Spleen (tissue), 11 donors: Measurements from ENCODE around the gene ZNF784. TPM values are rescaled to one million over a fixed set of nuclear protein-coding genes. Genes with fewer than 3 reads are reported as not detected.

Source experiments
- DNase-seq: peaks from one replicate; pipeline ENCODE4 v3.0.0-alpha.2; 2020
- H3K27ac ChIP-seq, 8 donors: fragments of 200-600 bp; sonication (generic) in 7 of 8; 1 replicate in 4 of 8; 2 replicates in 4 of 8; pipeline versions ENCODE4 v1.5.0 to v1.8.0; 2016 to 2021; ENCODE audit warnings: inconsistent platforms in 4 of 8, mild to moderate bottlenecking in 4 of 8, moderate library complexity in 1 of 8
- H3K27me3 ChIP-seq, 7 donors: fragments of 200-600 bp; sonication (generic) in 6 of 7; replicated peaks in 1 of 7; 1 replicate in 4 of 7; 2 replicates in 3 of 7; pipeline versions ENCODE4 v1.5.0 to v1.8.0; 2016 to 2021; ENCODE audit warnings: inconsistent platforms in 3 of 7, mild to moderate bottlenecking in 1 of 7
- H3K36me3 ChIP-seq, 6 donors: fragments of 200-600 bp; sonication (generic) in 5 of 6; 1 replicate in 4 of 6; 2 replicates in 2 of 6; pipeline versions ENCODE4 v1.5.0 to v1.8.0; 2016 to 2021; ENCODE audit warnings: inconsistent platforms in 2 of 6
- H3K4me1 ChIP-seq, 6 donors: fragments of 200-600 bp; sonication (generic) in 5 of 6; 1 replicate in 3 of 6; 2 replicates in 3 of 6; pipeline versions ENCODE4 v1.5.0 to v1.8.0; 2016 to 2021; ENCODE audit warnings: inconsistent platforms in 3 of 6
- H3K4me3 ChIP-seq, 8 donors: fragments of 200-600 bp; sonication (generic) in 7 of 8; 1 replicate in 4 of 8; 2 replicates in 4 of 8; pipeline versions ENCODE4 v1.5.0 to v1.8.0; 2016 to 2021; ENCODE audit warnings: inconsistent platforms in 4 of 8, mild to moderate bottlenecking in 4 of 8, moderate library complexity in 2 of 8
- H3K9me3 ChIP-seq, 8 donors: fragments of 200-600 bp; sonication (generic) in 7 of 8; 1 replicate in 4 of 8; 2 replicates in 4 of 8; pipeline versions ENCODE4 v1.5.0 to v1.8.0; 2016 to 2021; ENCODE audit warnings: inconsistent platforms in 4 of 8
- CTCF ChIP-seq, 11 experiments: fragments of 200-600 bp in 7 of 11; fragments of 450-650 bp in 4 of 11; sonication (generic) in 4 of 11; IDR thresholded peaks in 8 of 11; conservative IDR thresholded peaks in 3 of 11; 1 replicate in 7 of 11; 2 replicates in 4 of 11; pipeline versions ENCODE4 v1.4.0 to v1.8.0; 2016 to 2021; ENCODE audit warnings: antibody characterized with exemption in 11 of 11, inconsistent platforms in 4 of 11, mild to moderate bottlenecking in 1 of 11
- POLR2A ChIP-seq, 3 donors: fragments of 450-650 bp; IDR thresholded peaks; one replicate each; pipeline ENCODE4 v1.5.1; 2017; ENCODE audit warnings: antibody characterized with exemption in 3 of 3, mild to moderate bottlenecking in 1 of 3
- POLR2AphosphoS5 ChIP-seq, 3 donors: sonication (generic); formaldehyde crosslinking; IDR thresholded peaks; one replicate each; pipeline ENCODE4 v1.5.1; 2017; ENCODE audit warnings: antibody characterized with exemption in 3 of 3
- WGBS, 5 donors: extraction: QIAGEN DNeasy Blood & Tissue Kit in 3 of 5; methylation state at CpG; one replicate each; pipeline versions ENCODE4 v1.1.5 to v1.1.7; 2013 to 2018; 5-methylcytosine and 5-hydroxymethylcytosine counted together
- intact Hi-C: fragments of 100-400 bp; cut with DNase I; formaldehyde crosslinking; loops from one replicate; pipeline ENCODE4 v1.15.0; 2023; ENCODE audit warnings: low total_unique reads
- polyA plus RNA-seq, 3 donors: library from polyadenylated mRNA; stranded (reverse); fragments of 200-250 nt; gene quantifications; one replicate each; pipeline ENCODE4 v1.2.1, GENCODE V29; 2013
- total RNA-seq, 7 donors: library from RNA; depleted of rRNA in 3 of 7; stranded (reverse); fragments of >200 nt in 3 of 7; fragmentation: NEBNext Ultra II Directional in 4 of 7; extraction: Animal tissue kit (Norgen Biotek cat#: 25700) in 4 of 7; gene quantifications; one replicate each; pipeline versions ENCODE4 v1.1.0 to v1.2.1, GENCODE V29; 2016 to 2021
- donor health status: healthy with polysubstance abuse.
- donor health status: DM: no; HTN: no; CAD: no; lungs with moderate emphysema.
- donor health status: DM: no; HTN: no; CAD: no.
- donor health status: Bipolar disorder and iron deficiency.
- donor health status: healthy.
- donor health status: DM: no; HTN: no; CAD: no.
- donor health status: DM: yes; HTN: yes; CAD: no.

ZNF784 gene
- total and polyA plus RNA-seq, 10 donors = 3.3 to 10.0 (median 6.7) TPM

- Histone ChIP-seq H3K36me3 (peaks cover 0 to 48% (median 25%) of the 10 kb centered on the region in 6 donors), H3K9me3 (no peaks in the 10 kb centered on the region), H3K4me1 (peaks cover 37 to 77% (median 62%) of the 10 kb centered on the region in 6 donors), H3K27ac (peak overlapping the region in 4 of 8 donors; percentile 2 to 100 (median 68)), H3K4me3 (peak overlapping the region; percentile 75 to 100 (median 88)), H3K27me3 (no peaks in the 10 kb centered on the region)
- intact Hi-C loops = no loop called here
- DNase-seq = no peak
- WGBS, 5 donors = 47 to 61% (median 50%) methylated on average over 7 of the region's 7 CpGs
- TF ChIP-seq POLR2AphosphoS5 (IDR thresholded peaks at IDR 0.05) (no peak), POLR2A (IDR thresholded peaks at IDR 0.05) (no peak), CTCF (IDR thresholded peaks at IDR 0.05 in 8 of 11, conservative IDR thresholded peaks at IDR 0.05 in 3 of 11) (no peak)
These were observed 32.2 kb upstream of the ZNF784 start for GRCh38 chr19:55656552-55656951.

GRCh38 chr19:55655648-55656040 is 31.3 kb upstream of the ZNF784 start:
- Histone ChIP-seq H3K27ac (peak overlapping the region; percentile 95 to 100 (median 99)), H3K4me1 (peaks cover 37 to 76% (median 61%) of the 10 kb centered on the region in 6 donors), H3K4me3 (peak overlapping the region; percentile 75 to 100 (median 88)), H3K9me3 (no peaks in the 10 kb centered on the region), H3K36me3 (peaks cover 0 to 48% (median 18%) of the 10 kb centered on the region in 6 donors), H3K27me3 (no peaks in the 10 kb centered on the region)
- DNase-seq = no peak
- 0 to 1% (median 0%) methylated on average over 19 of the region's 19 CpGs for WGBS, 5 donors
- intact Hi-C loops = no loop called here
- TF ChIP-seq POLR2A (IDR thresholded peaks at IDR 0.05) (no peak), POLR2AphosphoS5 (IDR thresholded peaks at IDR 0.05) (no peak), CTCF (IDR thresholded peaks at IDR 0.05 in 8 of 11, conservative IDR thresholded peaks at IDR 0.05 in 3 of 11) (no peak)

GRCh38 chr19:55654868-55655647 is 30.7 kb upstream of the ZNF784 start, which contains the start of gene U2AF2:
U2AF2 (plus strand) TSS chr19:55655035; CDS start chr19:55655105, 70 bp downstream.
- 0 to 1% (median 0%) methylated on average over 40 to 95 of the region's 95 CpGs for WGBS, 5 donors
- TF ChIP-seq POLR2A (IDR thresholded peaks at IDR 0.05) (peak in 1 of 3 donors; percentile 48), CTCF (IDR thresholded peaks at IDR 0.05 in 8 of 11, conservative IDR thresholded peaks at IDR 0.05 in 3 of 11) (peak in 1 of 11 experiments; percentile 6), POLR2AphosphoS5 (IDR thresholded peaks at IDR 0.05) (peak; percentile 87 to 91 (median 87))
- H3K4me3 ChIP-seq = peak within 1 kb of the TSS; percentile 75 to 100 (median 88)
- DNase-seq = peak; percentile 99
- H3K4me1 ChIP-seq = peaks cover 37 to 76% (median 58%) of the 10 kb centered on the region in 6 donors
- H3K36me3 ChIP-seq = peaks cover 0 to 48% (median 13%) of the 10 kb centered on the region in 6 donors
- H3K27ac ChIP-seq = peak within 1 kb of the TSS; percentile 95 to 100 (median 99)
- no peaks in the 10 kb centered on the region for H3K27me3 ChIP-seq
- intact Hi-C loops = no loop called here
- no peaks in the 10 kb centered on the region for H3K9me3 ChIP-seq

- intact Hi-C loops = no loop called here
- Histone ChIP-seq H3K36me3 (peaks cover 0 to 42% (median 6%) of the 10 kb centered on the region in 6 donors), H3K4me1 (peaks cover 40 to 76% (median 58%) of the 10 kb centered on the region in 6 donors), H3K9me3 (no peaks in the 10 kb centered on the region), H3K27ac (peak overlapping the region; percentile 95 to 100 (median 99)), H3K4me3 (peak overlapping the region; percentile 75 to 100 (median 88)), H3K27me3 (no peaks in the 10 kb centered on the region)
- TF ChIP-seq POLR2AphosphoS5 (IDR thresholded peaks at IDR 0.05) = no peak
- no peak for TF ChIP-seq POLR2A (IDR thresholded peaks at IDR 0.05)
- TF ChIP-seq CTCF (IDR thresholded peaks at IDR 0.05 in 8 of 11, conservative IDR thresholded peaks at IDR 0.05 in 3 of 11) = no peak
- 0 to 1% (median 0%) methylated on average over 40 to 52 of the region's 52 CpGs for WGBS, 5 donors
- peak; percentile 99 for DNase-seq
These were observed 30.0 kb upstream of the ZNF784 start for GRCh38 chr19:55654323-55654867.
